Stimulated activated CD4-positive, alpha-beta T cell treated with anti-CD3 and anti-CD28 coated beads, Interleukin-12 subunit alpha, Interleukin-12 subunit beta, amount 100 ng/mL, for 4 hours (primary cell): ENCODE results near the gene FHOD3.

ENCODE experiments used
- DNase-seq: peaks from one replicate; pipeline ENCODE4 v3.0.0-alpha.2; 2020

FHOD3 gene

GRCh38 chr18:36387310-36387709, 89.8 kb downstream of the FHOD3 start:
- no peak for DNase-seq

GRCh38 chr18:36388310-36388709, 90.8 kb downstream of the FHOD3 start:
- DNase-seq = no peak

GRCh38 chr18:36389027-36389426, 91.5 kb downstream of the FHOD3 start:
- DNase-seq = no peak

- no peak for DNase-seq
These were observed 92.5 kb downstream of the FHOD3 start for GRCh38 chr18:36389811-36390581.

- no peak for DNase-seq
These were observed 94.1 kb downstream of the FHOD3 start for GRCh38 chr18:36391426-36392145.

- no peak for DNase-seq
These were observed 94.9 kb downstream of the FHOD3 start for GRCh38 chr18:36392164-36392978.

- no peak for DNase-seq
These were observed 95.4 kb downstream of the FHOD3 start for GRCh38 chr18:36392979-36393287.

GRCh38 chr18:36394486-36394885, 97.0 kb downstream of the FHOD3 start:
- DNase-seq = no peak

- DNase-seq = no peak
These were observed 98.7 kb downstream of the FHOD3 start for GRCh38 chr18:36396190-36396589.

- DNase-seq = no peak
These were observed 99.5 kb downstream of the FHOD3 start for GRCh38 chr18:36397033-36397432.

- DNase-seq = no peak
These were observed 100.9 kb downstream of the FHOD3 start for GRCh38 chr18:36398419-36398818.

GRCh38 chr18:36399055-36399454, 101.5 kb downstream of the FHOD3 start:
- DNase-seq = no peak

- DNase-seq = no peak
These were observed 103.9 kb downstream of the FHOD3 start for GRCh38 chr18:36401462-36401861.

- DNase-seq = no peak
These were observed 105.4 kb downstream of the FHOD3 start for GRCh38 chr18:36402765-36403396.

GRCh38 chr18:36403896-36404820, 106.6 kb downstream of the FHOD3 start:
- no peak for DNase-seq

GRCh38 chr18:36405611-36406010, 108.1 kb downstream of the FHOD3 start:
- DNase-seq = no peak

- DNase-seq = no peak
These were observed 109.3 kb downstream of the FHOD3 start for GRCh38 chr18:36406805-36407204.

- DNase-seq = no peak
These were observed 111.1 kb downstream of the FHOD3 start for GRCh38 chr18:36408606-36409005.

GRCh38 chr18:36409779-36410178, 112.3 kb downstream of the FHOD3 start:
- DNase-seq = no peak

GRCh38 chr18:36410346-36410745, 112.8 kb downstream of the FHOD3 start:
- no peak for DNase-seq

- no peak for DNase-seq
These were observed 114.2 kb downstream of the FHOD3 start for GRCh38 chr18:36411745-36412168.

- DNase-seq = no peak
These were observed 115.3 kb downstream of the FHOD3 start for GRCh38 chr18:36412778-36413177.
